ENCODE results near the gene SRPRB.

DNA sequence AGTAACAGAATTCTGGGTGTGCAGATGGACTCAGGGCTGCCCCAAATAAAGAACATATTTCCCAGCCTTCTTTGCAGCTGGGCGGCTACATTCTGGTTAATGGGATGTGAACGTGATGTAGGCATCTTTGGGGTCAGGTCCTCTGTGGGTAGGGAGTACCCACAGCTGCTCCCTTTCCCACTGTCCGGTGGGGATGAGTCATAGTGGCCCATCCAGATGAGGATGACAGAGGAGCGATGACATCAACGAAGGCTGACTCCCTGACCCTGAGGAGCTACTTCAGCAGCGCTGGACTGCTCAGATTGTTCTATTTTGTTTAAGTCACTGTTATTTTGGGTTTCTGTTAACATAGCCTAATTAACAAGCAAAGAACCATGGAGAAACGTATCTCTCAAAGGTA is 38.0 kb downstream of the SRPRB start:
- TF ChIP-seq CTCF (conservative IDR thresholded peaks at IDR 0.05; ENCODE audit: low read depth, low read length) = no peak
- no peak for TF ChIP-seq EZH2 (IDR thresholded peaks at IDR 0.05; ENCODE audit: low read length, unreplicated experiment)

All from PC-3 (cell line).